ENCODE measurements around the gene HIPK3.

The HIPK3 gene

DNA sequence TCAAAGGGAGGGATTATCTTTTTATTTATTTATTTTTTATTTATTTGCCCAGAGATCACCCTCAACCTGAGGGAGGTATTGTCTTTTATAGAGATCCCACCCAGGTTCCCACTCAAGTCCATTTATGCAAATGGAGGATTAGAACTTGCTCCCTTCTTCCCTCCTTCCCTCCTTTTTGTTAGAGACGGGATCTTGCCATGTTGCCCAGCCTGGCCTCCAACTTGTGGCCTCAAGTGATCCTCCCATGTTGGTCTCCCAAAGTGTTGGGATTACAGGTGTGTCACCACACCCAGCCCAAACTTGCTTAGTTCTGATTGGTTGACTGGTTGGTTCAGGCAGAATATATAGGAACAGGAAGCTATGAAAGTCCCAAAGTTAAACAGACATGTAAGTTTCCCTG is 51.9 kb downstream of the HIPK3 start:
- DNase-seq = no peak

DNA sequence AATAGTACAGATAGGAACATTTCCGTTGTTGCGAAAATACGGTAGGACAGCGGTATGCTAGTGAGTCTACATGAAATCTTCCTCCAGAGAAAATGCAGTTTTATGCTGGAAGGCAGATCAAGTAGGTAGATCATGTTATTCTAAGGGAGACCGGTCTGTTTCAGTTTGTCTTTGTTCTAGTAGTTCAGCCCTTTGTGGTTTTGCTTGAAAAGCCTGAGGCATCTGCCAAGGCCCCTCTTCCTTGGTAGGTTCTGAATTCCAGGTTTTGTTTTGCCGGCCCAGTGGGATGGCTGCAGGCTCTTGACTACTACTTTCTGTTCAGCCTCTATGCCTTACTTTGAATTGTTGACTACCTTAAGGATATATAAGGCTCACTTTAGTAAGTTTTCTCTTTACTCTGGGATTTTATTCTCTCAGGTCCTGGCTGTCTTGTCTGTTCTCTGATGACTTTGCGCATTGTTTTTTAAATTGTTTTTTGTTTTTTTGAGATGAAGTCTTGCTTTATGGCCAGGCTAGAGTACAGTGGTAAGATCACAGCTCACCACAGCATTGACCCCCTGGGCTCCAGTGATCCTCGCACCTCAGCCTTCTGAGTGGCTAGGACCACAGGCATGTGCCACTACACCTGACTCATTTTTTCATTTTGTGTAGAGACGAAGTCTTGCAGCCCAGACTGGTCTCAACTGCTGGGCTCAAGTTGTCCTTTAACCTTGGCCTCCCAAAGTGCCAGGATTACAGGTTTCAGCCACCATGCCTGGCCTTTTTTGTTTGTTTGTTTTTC is 53.7 kb downstream of the HIPK3 start:
- no peak for DNase-seq

DNA sequence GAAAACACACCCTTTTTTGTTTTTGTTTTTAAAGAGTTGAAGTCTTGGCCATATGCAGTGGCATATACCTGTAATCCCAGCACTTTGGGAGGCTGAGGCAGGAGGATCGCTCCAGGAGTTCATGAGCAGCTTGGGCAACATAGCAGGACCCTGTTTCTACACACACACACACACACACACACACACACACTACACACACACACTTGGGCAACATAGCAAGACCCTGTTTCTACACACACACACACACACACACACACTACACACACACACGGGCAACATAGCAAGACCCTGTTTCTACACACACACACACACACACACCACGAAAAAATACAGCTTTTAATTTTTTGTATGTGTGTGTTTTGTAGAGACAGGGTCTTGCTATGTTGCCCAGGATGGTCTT is 54.5 kb downstream of the HIPK3 start:
- DNase-seq = no peak

DNA sequence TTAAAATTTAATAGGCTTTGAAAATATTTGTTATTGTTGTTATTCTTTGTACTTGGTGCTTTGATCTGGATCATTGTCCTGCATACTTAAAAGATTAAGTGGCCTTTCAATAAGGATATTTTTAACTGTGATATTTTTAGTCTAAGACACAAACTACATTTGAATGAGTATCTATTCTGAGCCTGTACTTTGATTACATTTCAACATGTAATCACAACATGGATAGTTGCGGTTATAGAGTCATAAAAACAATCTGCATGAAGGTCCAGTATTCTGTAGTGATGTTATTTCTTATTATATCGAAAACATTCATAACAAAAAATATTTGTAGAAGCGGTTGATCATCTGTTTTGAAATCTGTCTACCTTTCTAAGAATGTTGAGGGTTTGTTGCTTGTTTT is 58.6 kb downstream of the HIPK3 start:
- DNase-seq = no peak

DNA sequence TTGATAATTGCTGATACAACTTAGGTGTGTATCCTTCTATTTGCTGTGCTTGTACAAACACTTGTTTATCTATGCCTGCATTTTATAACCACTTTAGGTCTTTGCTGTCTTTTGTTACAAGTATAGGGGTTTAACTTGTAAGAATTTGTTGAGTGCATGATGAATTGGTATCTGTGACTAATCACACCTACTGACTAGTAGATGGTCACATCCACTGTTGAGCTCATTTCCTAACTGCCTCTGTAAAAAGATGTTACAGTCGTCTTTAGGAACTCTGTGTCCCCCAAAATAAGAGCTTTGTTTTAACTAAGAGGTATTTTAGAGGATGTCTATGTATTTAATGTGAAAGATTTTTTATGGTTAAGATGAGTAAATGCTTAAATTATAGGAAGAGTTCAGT is 60.5 kb downstream of the HIPK3 start:
- no peak for DNase-seq

DNA sequence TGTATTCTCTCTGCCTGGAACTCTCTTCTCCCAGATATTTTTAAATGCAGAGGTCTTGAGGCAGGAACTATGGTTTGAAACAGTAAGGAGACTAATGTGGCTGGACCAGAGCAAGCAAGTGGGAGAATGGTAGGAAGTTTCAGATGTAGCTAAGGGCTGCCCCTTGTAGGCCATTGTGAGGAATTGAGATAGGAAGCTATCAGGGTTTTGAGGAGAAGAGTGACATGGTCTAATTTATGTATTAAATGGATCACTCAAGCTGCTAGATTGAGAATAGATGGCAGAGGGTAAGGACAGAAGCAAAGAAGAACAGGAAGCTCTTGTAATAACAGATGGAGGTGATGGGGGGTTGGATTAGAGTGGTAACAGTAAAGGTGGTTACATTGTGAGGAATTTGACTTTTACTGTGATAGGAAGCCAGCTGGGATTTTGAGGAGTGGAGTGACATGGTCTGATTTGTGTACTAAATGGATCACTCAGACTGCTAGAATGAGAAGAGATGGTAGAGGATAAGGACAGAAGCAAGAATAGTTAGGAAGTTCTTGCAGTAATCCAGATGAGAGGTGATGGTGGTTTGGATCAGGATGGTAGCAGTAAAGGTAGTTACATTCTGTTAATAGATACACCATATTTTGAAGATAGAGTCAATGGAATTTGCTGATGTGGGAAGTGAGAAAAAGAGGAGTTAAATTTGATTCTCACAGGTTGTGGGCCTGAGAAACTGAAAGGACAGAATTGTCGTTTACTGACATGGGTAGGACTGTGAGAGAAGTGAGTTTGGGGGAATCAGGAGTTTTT is 63.0 kb downstream of the HIPK3 start:
- no peak for DNase-seq

DNA sequence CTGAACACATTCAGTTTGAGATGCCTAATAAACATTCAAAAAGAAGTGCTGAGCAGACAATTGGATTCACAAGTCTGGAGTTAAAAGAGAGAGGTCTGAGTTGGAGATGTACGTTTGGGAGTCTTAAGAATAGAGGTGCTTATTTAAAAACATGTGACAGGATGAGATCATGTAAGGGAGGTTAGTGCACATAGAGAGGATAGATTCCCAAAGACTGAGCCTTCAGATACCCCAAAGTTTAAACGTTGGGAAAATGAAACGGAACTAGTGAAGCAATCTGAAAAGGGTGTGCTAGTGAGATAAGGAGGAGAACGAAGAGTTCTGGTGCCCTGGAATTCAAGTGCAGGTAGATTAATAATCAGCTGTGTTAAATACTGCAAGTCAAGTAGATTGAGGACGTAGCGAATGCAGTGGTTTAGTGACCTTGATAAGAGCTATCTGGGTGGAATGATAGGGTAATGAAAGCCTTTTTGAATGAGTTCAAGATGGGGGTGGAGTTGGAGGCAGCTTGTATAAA is 63.7 kb downstream of the HIPK3 start:
- no peak for DNase-seq

DNA sequence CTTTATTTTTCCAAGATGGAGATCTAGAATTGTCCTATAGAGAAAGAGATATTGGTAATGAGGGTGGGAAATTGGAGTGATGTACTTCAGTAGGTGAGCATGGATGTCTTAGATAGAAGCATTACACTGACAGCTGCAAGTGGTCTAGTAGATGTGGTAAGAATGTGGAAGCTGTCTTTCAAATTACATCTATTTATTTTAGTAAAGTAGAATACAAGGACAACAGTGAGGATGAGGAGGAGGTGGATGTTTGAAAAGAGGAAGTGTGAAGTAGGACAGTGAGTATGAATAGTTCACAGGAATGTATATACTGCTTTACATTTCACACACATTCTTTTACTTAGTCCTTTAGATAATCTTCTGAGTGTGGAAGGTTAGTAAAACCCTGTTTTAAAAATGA is 64.2 kb downstream of the HIPK3 start:
- no peak for DNase-seq

DNA sequence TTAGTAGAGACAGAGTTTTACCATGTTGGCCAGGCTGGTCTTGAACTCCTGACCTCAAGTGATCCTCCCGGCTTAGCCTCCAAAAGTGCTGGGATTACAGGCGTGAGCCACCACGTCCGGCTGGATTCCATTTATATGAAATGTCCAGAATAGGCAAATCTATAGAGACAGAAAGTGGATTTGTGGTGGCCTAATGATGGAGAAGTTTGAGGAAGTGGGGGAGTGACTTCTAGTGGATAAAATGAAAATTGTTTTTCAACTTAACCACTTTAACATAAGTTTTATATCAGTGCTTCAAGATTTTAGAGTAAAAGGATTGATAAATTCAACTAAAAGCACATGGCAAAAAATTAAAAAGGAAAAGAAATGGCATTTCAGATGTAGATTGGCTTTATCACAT is 66.2 kb downstream of the HIPK3 start:
- DNase-seq = no peak

DNA sequence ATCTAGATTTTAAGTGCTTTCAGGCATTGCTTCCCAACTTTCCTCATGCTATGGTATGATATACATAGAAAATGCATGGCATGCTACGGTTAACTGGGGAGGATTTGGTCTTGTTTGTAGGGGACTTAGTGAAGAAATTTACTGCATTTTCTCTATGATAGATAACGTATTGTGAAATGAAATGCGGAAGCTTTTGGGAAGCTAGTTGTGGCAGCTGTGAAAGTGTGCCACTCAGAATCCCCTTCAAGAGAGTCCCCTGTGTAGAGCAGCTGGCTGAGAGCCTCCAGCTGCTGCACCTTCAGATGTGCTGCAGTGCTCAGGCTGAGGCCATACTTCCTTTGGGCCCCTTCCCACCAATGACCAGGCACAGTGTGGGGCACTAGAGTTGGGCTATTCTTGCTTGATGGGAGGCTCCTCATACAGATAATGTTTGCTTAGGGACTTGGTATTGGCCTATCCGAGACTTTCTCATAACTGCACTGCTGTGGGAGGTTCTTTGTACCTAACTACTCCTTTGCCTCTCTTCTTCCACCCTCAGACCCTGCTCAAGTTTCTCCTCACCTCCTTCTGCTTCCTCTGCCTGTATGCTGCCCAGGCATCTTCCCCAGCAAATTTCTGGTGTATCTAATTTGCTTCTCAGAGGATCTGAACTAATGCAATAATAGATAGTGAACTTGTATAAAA is 67.3 kb downstream of the HIPK3 start:
- DNase-seq = no peak

DNA sequence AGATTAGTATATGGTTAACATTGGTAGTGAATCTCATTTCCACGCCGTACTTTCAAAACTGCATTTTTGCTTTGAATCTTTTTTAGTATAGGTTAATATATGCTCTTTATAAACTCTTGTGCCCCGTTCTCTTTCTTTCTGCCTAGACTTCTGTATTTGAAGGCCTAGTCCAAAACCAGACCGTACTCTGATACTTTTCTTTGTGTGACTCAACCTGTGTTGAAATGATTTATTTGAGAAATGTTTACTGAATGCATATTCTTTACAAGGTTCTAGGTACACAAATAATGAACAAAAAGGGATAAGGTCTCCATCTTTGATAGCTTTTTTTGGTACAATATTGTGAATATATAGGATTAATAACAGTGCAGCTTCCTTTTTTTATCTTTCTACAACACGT is 68.3 kb downstream of the HIPK3 start:
- no peak for DNase-seq

DNA sequence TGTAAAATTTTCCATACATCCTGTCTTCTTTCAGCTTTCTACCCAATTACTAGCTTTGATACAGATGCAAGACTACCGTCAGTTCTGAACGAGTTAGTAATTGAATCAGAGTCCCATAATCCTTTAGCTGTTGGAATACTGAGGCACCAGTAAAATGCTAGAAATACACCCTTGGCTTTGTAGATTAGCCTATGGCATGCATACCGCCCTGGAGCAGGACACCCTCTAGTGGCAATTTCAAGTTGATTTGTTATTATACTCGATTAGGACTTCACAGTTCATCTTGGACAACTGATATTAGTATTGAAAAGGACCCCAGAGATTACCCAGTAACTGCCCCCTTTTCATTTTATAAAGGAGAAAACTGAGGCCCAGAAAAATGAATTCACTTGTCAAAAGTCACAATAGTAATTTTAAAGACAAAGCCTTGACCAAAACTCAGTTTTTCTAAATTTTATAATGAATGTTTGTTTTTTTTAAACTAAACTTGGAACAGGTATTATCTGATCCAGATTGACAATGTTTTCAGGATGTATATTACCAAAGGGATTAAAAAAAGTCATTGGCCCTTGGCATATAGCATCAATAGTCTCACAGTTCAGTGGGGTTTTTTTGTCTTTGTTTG is 72.6 kb downstream of the HIPK3 start:
- peak; percentile 34 for DNase-seq

DNA sequence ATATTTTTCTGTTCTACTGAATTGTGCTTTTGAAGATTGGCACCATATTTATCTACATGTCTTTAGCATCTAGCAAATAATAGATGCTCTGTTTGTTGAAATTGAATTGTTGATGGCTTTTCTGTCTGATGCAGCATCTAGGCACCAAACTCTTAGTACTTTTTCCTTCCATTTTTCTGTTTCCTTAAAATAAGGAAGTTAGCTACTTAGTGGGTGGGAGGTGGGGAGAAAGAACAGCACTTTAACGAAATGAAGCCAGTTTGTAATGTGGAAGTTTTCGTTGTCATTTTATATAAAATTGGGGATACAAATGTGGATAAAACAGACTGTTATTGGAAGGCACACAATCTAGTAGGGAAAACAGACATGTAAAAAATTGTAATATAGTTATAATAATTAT is 76.6 kb downstream of the HIPK3 start:
- DNase-seq = no peak

DNA sequence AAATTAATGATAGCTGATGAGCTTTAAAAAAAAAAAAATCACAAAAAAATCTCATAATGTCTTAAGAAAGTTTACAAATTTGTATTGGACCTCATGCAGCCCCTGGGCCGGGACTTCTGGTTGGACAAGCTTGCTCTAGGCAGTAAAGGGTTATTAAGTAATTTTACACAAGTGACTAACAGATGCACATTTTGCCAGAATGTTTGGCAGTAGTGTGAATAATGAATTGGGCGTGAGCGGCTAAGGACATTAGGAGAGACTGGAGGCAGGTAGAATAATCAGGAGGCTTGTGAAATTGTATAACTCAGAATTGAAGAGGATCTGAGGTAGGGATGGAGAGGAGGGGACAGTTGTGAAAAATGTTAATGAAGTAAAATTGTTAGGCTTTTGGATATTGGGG is 77.4 kb downstream of the HIPK3 start:
- no peak for DNase-seq

DNA sequence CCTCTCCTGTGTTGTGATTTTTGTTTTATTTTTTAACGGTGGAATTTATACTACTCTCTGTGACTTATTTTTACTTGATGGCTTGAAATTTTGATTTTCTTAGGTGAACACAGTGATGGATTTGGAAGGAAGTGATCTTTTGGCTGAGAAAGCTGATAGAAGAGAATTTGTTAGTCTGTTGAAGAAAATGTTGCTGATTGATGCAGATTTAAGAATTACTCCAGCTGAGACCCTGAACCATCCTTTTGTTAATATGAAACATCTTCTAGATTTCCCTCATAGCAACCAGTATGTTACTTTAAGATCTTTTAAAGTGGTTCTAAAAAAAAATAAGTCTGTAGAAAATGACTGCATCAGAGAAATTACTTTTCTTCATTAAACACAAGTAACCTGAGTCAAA is 82.1 kb downstream of the HIPK3 start:
- DNase-seq = no peak

DNA sequence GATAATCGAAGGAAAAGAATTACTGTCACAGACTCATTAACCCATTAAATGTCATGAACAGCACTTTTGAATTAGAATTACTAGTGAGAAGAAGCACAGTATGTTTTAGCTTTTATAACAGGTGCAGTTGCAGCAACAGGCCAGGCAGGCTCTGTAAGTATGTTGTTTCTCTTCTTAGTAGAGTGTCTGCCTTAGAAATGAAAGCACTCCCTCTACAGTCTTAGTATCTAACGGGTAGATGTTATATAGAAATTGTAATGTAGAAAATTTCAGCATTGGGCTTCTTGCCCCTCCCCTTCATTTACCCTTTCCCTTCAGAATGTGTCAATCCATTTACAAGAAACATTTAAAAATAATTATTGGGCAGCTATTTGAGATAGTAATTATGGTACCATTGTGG is 87.4 kb downstream of the HIPK3 start:
- DNase-seq = no peak

DNA sequence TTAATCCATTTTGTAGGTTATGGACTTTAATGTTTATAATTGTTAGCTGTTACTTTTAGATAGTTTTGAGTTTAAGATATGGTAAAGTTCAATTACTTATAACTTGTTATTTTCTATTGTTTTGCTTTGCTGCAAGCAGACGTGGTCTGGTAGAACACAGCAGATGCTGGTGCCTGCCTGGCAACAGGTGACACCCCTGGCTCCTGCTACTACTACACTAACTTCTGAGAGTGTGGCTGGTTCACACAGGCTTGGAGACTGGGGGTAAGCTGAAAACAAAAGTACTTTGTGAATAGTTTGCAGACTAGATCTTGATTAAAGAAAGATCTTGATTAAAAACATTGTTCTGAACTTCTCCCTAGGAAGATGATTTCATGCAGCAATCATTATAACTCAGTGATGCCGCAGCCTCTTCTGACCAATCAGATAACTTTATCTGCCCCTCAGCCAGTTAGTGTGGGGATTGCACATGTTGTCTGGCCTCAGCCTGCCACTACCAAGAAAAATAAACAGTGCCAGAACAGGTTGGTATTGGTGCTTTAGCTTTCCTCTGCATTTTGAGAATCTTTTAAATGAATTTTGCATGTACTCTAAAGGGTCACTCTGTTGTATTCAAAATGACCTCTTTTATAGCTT is 90.4 kb downstream of the HIPK3 start:
- no peak for DNase-seq

DNA sequence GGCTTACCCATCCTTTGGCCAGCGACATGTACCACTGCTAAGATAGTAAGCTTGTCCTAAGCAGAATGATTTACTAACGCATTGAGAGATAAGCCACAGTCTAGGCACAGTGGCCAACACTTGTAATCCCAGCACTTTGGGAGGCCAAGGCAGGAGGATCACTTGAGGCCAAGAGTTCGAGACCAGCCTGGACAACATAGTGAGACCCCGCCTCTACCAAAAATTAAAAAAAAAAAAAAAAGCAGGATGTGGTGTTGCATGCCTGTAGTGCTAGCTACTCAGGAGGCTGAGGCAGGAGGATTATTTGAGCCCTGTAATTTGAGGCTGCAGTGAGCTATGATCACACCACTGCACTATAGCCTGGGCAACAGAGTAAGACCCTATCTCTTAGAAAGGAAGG is 93.1 kb downstream of the HIPK3 start:
- DNase-seq = no peak

DNA sequence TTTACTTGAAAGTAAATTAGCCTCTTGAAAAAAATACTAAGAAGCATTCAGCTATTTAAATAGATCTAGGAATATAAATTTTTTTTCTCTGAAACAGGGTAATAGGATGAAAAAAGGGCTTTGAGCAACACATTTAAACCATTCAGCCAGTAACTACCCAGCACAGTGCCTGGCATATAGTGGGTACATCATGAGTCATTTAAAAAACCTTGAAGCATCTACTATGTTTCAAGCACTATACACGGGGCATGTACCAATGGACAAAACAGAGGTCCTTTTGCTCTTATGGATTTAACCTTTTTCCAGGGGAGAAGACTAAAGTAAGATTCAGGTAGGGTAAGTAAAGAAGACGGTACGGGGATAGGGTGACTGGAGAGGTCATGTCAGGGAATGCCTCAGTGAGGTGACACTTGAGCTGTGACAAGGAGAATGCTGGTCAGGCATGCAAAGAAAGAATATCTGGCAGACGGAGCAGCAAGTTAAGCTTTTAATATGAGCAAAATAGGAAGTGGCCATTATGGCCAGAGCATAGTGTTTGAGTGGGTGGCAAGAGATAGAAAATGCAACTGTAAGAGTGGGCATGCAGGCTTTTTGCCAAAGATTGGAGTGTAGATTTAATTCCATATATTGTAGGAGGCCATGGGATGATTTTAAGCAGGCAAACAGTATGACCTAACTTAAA is 101.1 kb downstream of the HIPK3 start:
- no peak for DNase-seq

DNA sequence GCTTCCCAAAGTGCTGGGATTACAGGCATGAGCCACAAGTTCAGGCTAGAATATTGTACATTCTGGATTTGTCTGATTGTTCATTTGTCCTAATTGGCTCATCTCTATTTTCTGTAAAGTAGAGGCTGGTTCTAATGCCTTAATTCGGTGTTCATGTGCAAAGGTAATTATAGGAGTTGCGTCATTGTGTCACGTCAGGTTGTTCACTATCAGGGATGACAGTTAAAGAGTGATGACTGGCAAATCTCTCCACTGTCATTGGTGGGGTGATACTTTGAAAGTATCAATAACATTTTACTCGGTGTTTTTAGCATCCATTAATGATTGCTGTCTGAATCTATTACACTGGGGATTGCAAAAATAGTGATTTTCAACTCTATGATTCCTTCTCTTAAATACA is 103.5 kb downstream of the HIPK3 start:
- no peak for DNase-seq

DNA sequence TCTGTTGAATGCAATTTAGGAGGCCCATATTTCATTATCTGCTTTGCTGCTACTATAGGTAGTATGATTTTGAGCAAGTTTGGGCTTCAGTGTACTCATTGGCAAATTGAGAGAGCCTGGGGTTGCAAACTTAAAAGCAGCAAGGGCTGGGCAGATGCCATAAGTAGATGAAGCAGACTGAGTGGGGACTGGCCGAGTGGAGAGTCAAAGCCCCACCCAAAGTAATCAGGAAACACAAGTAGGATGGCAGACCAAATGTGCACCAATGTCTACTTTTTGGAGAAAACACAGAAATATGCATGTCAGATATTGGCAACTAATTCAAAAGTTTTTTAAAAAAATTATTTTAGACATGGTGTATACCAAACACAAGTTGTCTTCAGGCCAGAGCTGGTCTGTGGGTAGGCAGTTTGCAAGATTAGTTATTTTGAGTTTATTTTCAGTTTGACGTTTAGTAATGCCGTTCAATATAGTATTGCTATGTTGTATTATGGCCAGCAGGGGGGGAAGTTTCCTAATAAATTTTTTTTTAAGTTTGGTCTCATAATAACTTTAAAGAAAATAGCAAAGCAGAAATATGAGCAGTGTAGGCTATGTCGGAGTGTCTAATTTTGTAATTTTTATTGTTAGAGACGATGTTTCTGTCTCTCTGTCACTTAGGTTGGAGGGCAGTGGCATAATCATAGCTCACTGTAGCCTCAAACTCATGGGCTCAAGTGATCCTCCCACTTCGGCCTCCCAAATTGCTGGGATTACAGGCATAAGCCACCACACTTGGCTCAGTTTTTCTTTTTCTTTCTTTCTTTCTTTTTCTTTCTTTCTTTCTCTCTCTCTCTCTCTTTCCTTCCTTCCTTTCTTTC is 105.1 kb downstream of the HIPK3 start:
- DNase-seq = peak; percentile 54
